ENCODE data around the gene GNAI3. TPM values are rescaled to one million over a fixed set of nuclear protein-coding genes. Genes with fewer than 3 reads are reported as not detected.

GNAI3 gene
- total and polyA plus RNA-seq, 2 experiments from 2014 or later = 8.9 to 11.5 TPM

DNA sequence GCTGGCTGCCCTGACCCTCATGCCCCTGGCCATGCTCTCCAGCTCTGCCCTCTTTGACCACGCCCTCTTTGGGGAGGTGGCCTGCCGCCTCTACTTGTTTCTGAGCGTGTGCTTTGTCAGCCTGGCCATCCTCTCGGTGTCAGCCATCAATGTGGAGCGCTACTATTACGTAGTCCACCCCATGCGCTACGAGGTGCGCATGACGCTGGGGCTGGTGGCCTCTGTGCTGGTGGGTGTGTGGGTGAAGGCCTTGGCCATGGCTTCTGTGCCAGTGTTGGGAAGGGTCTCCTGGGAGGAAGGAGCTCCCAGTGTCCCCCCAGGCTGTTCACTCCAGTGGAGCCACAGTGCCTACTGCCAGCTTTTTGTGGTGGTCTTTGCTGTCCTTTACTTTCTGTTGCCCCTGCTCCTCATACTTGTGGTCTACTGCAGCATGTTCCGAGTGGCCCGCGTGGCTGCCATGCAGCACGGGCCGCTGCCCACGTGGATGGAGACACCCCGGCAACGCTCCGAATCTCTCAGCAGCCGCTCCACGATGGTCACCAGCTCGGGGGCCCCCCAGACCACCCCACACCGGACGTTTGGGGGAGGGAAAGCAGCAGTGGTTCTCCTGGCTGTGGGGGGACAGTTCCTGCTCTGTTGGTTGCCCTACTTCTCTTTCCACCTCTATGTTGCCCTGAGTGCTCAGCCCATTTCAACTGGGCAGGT, 5.0 kb upstream of the GNAI3 start:
- Histone ChIP-seq H3K27me3 (no peaks in the 10 kb centered on the region), H3K4me3 (no peak overlapping the region), H3K4me1 (ENCODE audit: insufficient read depth) (peaks cover 12% of the 10 kb centered on the region), H4K20me1 (ENCODE audit: insufficient read depth, poor library complexity, severe bottlenecking) (no peaks in the 10 kb centered on the region), H3K4me2 (no peak overlapping the region), H3K36me3 (replicated peaks; ENCODE audit: insufficient read depth, low read depth) (no peaks in the 10 kb centered on the region), H3K27ac (no peak overlapping the region), H2AFZ (no peak overlapping the region), H3K9me2 (replicated peaks; ENCODE audit: insufficient read depth) (no peaks in the 10 kb centered on the region), H3K9me3 (ENCODE audit: low read depth) (no peaks in the 10 kb centered on the region), H3K79me2 (peaks cover 14% of the 10 kb centered on the region)
- 88% methylated on average over 24 of the region's 24 CpGs for WGBS (ENCODE audit: low lambda C conversion rate, missing lambda C conversion rate)
- DNase-seq (ENCODE audit: low spot score) = no peak
- TF ChIP-seq, protein P1, sequence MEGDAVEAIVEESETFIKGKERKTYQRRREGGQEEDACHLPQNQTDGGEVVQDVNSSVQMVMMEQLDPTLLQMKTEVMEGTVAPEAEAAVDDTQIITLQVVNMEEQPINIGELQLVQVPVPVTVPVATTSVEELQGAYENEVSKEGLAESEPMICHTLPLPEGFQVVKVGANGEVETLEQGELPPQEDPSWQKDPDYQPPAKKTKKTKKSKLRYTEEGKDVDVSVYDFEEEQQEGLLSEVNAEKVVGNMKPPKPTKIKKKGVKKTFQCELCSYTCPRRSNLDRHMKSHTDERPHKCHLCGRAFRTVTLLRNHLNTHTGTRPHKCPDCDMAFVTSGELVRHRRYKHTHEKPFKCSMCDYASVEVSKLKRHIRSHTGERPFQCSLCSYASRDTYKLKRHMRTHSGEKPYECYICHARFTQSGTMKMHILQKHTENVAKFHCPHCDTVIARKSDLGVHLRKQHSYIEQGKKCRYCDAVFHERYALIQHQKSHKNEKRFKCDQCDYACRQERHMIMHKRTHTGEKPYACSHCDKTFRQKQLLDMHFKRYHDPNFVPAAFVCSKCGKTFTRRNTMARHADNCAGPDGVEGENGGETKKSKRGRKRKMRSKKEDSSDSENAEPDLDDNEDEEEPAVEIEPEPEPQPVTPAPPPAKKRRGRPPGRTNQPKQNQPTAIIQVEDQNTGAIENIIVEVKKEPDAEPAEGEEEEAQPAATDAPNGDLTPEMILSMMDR (IDR thresholded peaks at IDR 0.05; ENCODE audit: poor library complexity) = no peak
- TF ChIP-seq EZH2 (IDR thresholded peaks at IDR 0.05; ENCODE audit: borderline replicate concordance) (no peak), EZH2phosphoT487 (IDR thresholded peaks at IDR 0.05; ENCODE audit: low read depth, severe bottlenecking, unreplicated experiment) (no peak)

DNA sequence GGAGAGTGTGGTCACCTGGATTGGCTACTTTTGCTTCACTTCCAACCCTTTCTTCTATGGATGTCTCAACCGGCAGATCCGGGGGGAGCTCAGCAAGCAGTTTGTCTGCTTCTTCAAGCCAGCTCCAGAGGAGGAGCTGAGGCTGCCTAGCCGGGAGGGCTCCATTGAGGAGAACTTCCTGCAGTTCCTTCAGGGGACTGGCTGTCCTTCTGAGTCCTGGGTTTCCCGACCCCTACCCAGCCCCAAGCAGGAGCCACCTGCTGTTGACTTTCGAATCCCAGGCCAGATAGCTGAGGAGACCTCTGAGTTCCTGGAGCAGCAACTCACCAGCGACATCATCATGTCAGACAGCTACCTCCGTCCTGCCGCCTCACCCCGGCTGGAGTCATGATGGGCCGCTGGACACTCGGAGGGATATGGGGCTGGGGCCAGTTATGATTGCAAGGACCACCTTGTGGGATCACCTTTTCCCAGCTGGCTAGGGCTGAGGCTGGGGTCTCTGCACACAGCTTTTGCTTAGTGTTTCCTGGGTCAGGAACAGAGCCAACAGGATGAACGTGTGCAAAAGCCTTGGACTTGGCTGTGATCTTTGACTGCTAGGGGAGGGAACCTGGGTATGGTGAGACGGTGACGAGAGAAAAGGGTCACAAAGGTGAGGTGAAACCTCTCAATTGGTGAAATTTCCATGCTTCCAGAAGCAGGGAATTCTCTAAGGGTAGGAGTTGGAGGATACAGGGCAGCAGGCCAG, 4.3 kb upstream of the GNAI3 start:
- Histone ChIP-seq H3K9me2 (replicated peaks; ENCODE audit: insufficient read depth) (no peaks in the 10 kb centered on the region), H2AFZ (no peak overlapping the region), H3K4me2 (no peak overlapping the region), H3K27me3 (no peaks in the 10 kb centered on the region), H3K79me2 (peaks cover 21% of the 10 kb centered on the region), H3K27ac (no peak overlapping the region), H3K4me1 (ENCODE audit: insufficient read depth) (peaks cover 12% of the 10 kb centered on the region), H3K9me3 (ENCODE audit: low read depth) (no peaks in the 10 kb centered on the region), H4K20me1 (ENCODE audit: insufficient read depth, poor library complexity, severe bottlenecking) (peaks cover 1% of the 10 kb centered on the region), H3K4me3 (no peak overlapping the region), H3K36me3 (replicated peaks; ENCODE audit: insufficient read depth, low read depth) (no peaks in the 10 kb centered on the region)
- DNase-seq (ENCODE audit: low spot score) = no peak
- 79% methylated on average over 14 of the region's 14 CpGs for WGBS (ENCODE audit: low lambda C conversion rate, missing lambda C conversion rate)
- TF ChIP-seq, protein P1 (IDR thresholded peaks at IDR 0.05; ENCODE audit: poor library complexity) = no peak
- no peak for TF ChIP-seq EZH2 (IDR thresholded peaks at IDR 0.05; ENCODE audit: borderline replicate concordance)

DNA sequence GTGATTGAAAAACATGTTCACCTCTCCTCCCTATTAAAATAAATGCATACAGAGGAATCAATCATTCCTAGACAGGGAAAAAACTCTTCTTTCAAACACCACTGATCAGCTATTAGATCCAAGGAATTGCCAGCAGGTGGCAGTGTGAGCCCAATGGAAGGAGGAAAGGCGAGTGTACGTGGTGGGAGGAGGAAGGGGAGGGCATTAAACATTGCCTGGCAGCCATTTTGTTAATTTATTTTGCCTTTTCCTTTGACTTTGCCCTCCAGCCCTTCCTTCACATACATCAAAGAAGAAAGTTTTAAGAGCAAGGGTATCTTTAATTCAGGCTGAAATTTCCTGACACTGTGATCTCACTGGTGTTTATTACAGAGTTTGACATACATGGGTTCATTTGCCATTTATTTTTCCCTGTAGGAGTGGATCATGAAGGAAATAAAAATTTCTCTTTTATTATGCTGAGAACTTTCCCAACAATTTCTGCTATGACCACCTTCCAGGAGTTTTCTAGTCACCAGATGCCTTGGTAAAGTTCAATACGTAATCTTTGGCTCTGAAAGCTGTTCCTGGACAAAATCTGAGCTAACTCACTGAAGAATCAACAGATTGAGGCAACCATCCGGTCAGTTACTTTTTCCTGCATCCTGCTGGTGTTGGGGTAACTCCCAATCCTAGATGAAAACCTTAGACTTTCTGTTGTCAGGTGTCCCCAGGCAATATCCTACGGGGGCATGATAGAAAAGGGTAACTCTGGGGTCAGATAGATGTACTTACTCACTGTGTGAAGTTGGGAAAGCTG, 1.9 kb upstream of the GNAI3 start:
- H4K20me1 ChIP-seq (ENCODE audit: insufficient read depth, poor library complexity, severe bottlenecking) = peaks cover 22% of the 10 kb centered on the region
- TF ChIP-seq, protein P1 (IDR thresholded peaks at IDR 0.05; ENCODE audit: poor library complexity) = peak; percentile 96
- no peak for TF ChIP-seq EZH2phosphoT487 (IDR thresholded peaks at IDR 0.05; ENCODE audit: low read depth, severe bottlenecking, unreplicated experiment)
- no peak overlapping the region for H3K4me3 ChIP-seq
- H3K4me2 ChIP-seq = peak overlapping the region; percentile 87
- peak; percentile 95 for DNase-seq (ENCODE audit: low spot score)
- peak overlapping the region; percentile 37 for H2AFZ ChIP-seq
- no peaks in the 10 kb centered on the region for H3K9me2 ChIP-seq (replicated peaks; ENCODE audit: insufficient read depth)
- 48% methylated on average over 5 of the region's 5 CpGs for WGBS (ENCODE audit: low lambda C conversion rate, missing lambda C conversion rate)
- H3K4me1 ChIP-seq (ENCODE audit: insufficient read depth) = peaks cover 21% of the 10 kb centered on the region
- no peaks in the 10 kb centered on the region for H3K27me3 ChIP-seq
- no peaks in the 10 kb centered on the region for H3K36me3 ChIP-seq (replicated peaks; ENCODE audit: insufficient read depth, low read depth)
- H3K27ac ChIP-seq = peak overlapping the region; percentile 98
- peaks cover 44% of the 10 kb centered on the region for H3K79me2 ChIP-seq
- H3K9me3 ChIP-seq (ENCODE audit: low read depth) = no peaks in the 10 kb centered on the region

All from hepatocyte (in vitro differentiated cells).